WI38 (cell line): Measurements from ENCODE around the gene BCL2L13.

Experiments used
- H3K4me3 ChIP-seq: 2 replicates; pipeline ENCODE4 v1.5.1; 2011; ENCODE audit warnings: low read depth, mild to moderate bottlenecking, control low read depth, low read length
- CTCF ChIP-seq: IDR thresholded peaks from 2 replicates; pipeline ENCODE4 v1.5.1; 2012; ENCODE audit warnings: low read depth, mild to moderate bottlenecking, control low read depth, low read length

BCL2L13 gene

GRCh38 chr22:17638432-17639246 is at the start of gene BCL2L13:
TSS of gene BCL2L13 (plus strand) at chr22:17638757. CDS start at chr22:17655712, 16,955 bp downstream.
- TF ChIP-seq CTCF = no peak
- peak within 1 kb of the TSS; percentile 94 for H3K4me3 ChIP-seq

- no peak for TF ChIP-seq CTCF
- no peak overlapping the region for H3K4me3 ChIP-seq
Measured at GRCh38 chr22:17589810-17590375, 48.7 kb upstream of the BCL2L13 start.

GRCh38 chr22:17590586-17590985 is 48.0 kb upstream of the BCL2L13 start:
- no peak for TF ChIP-seq CTCF
- no peak overlapping the region for H3K4me3 ChIP-seq

GRCh38 chr22:17592201-17592600 is 46.4 kb upstream of the BCL2L13 start:
- no peak overlapping the region for H3K4me3 ChIP-seq
- TF ChIP-seq CTCF = no peak

GRCh38 chr22:17596226-17596625 is 42.3 kb upstream of the BCL2L13 start:
- H3K4me3 ChIP-seq = no peak overlapping the region
- no peak for TF ChIP-seq CTCF

- H3K4me3 ChIP-seq = no peak overlapping the region
- TF ChIP-seq CTCF = no peak
Measured at GRCh38 chr22:17597217-17597616, 41.3 kb upstream of the BCL2L13 start.

GRCh38 chr22:17598318-17598717 is 40.2 kb upstream of the BCL2L13 start:
- no peak overlapping the region for H3K4me3 ChIP-seq
- TF ChIP-seq CTCF = no peak
